Body of pancreas (tissue), 4 donors: ENCODE data around the gene PLEKHO1. TPM values are rescaled to one million over a fixed set of nuclear protein-coding genes. Genes with fewer than 3 reads are reported as not detected.

Experiments used
- ATAC-seq: fragments of 150-250 bp; one replicate; pipeline ENCODE4 v1.9.1; 2016
- DNase-seq, 4 donors: peaks; one replicate each; pipeline ENCODE4 v3.0.0-alpha.2; 2019
- H3K27ac ChIP-seq, 4 donors: fragments of 200-600 bp; sonication (generic); 1 replicate in 3 of 4; 2 replicates in 1 of 4; pipeline versions ENCODE4 v1.5.1 to v1.6.1; 2016 to 2019; ENCODE audit warnings: mild to moderate bottlenecking in 1 of 4, mixed read lengths in 1 of 4, moderate library complexity in 1 of 4
- H3K27me3 ChIP-seq, 2 donors: fragments of 200-600 bp; sonication (generic); one replicate each; pipeline ENCODE4 v1.6.0; 2016; ENCODE audit warnings: mild to moderate bottlenecking in 1 of 2
- H3K36me3 ChIP-seq, 2 donors: fragments of 200-600 bp; sonication (generic); replicated peaks in 1 of 2; 2 replicates each; pipeline ENCODE4 v1.5.1; 2016; ENCODE audit warnings: low read depth in 2 of 2; ENCODE audit not compliant: insufficient read depth in 1 of 2
- H3K4me1 ChIP-seq: fragments of 200-600 bp; sonication (generic); one replicate; pipeline ENCODE4 v1.6.0; 2016
- H3K4me3 ChIP-seq, 2 donors: fragments of 200-600 bp; sonication (generic); 1 replicate in 1 of 2; 2 replicates in 1 of 2; pipeline ENCODE4 v1.5.1; 2016 to 2019
- H3K9me3 ChIP-seq, 3 donors: fragments of 200-600 bp; sonication (generic); 1 replicate in 2 of 3; 2 replicates in 1 of 3; pipeline ENCODE4 v1.5.1; 2016
- CTCF ChIP-seq, 7 experiments: fragments of 450-650 bp in 4 of 7; fragments of 200-600 bp in 3 of 7; sonication (generic) in 3 of 7; IDR thresholded peaks; one replicate each; pipeline ENCODE4 v1.5.1; 2016 to 2019; ENCODE audit warnings: antibody characterized with exemption in 7 of 7
- POLR2A ChIP-seq, 3 donors: fragments of 450-650 bp; IDR thresholded peaks; one replicate each; pipeline ENCODE4 v1.6.1; 2016; ENCODE audit warnings: antibody characterized with exemption in 3 of 3, mild to moderate bottlenecking in 2 of 3
- WGBS, 2 donors: methylation state at CpG; one replicate each; pipeline ENCODE4 v1.1.5; 2017; 5-methylcytosine and 5-hydroxymethylcytosine counted together
- intact Hi-C: fragments of 100-400 bp; cut with DNase I; formaldehyde crosslinking; loops from one replicate; pipeline ENCODE4 v1.15.1; 2023
- total RNA-seq, 2 donors: library from RNA; depleted of rRNA; stranded (reverse); fragments of >200 nt; gene quantifications; one replicate each; pipeline ENCODE4 v1.1.0, GENCODE V29; 2016

Gene PLEKHO1
- total RNA-seq, 2 donors from 2014 or later = 5.3 to 7.0 TPM

DNA sequence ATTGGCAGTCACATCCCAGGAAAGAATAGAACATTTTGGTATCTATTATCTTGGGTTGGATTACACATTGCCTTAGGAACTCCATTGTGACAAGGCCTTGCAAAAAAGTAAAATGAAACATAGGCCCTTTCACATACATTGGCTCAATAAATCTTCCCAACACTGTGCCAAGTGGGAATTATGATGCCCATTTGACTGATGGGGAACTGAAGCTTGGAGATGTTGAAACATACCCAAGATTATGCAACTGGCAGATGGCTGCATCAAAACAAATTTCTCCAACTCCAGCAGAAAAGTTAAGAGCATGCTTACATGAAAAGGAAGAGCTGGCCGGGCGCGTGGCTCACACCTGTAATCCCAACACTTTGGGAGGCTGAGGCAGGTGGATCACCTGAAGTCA is 26.9 kb downstream of the PLEKHO1 start:
- Histone ChIP-seq H3K36me3 (no peaks in the 10 kb centered on the region), H3K4me1 (peaks cover 6% of the 10 kb centered on the region), H3K9me3 (no peaks in the 10 kb centered on the region), H3K4me3 (no peak overlapping the region), H3K27ac (no peak overlapping the region), H3K27me3 (no peaks in the 10 kb centered on the region)
- intact Hi-C loops = no loop called here
- TF ChIP-seq CTCF (IDR thresholded peaks at IDR 0.05) (no peak), POLR2A (IDR thresholded peaks at IDR 0.05) (no peak)
- ATAC-seq = no peak
- WGBS, 2 donors = 68 to 89% methylated on average over 3 of the region's 3 CpGs
- DNase-seq = peak in 1 of 4 donors; percentile 34

- Histone ChIP-seq H3K9me3 (no peaks in the 10 kb centered on the region), H3K27ac (no peak overlapping the region), H3K27me3 (no peaks in the 10 kb centered on the region), H3K4me1 (no peaks in the 10 kb centered on the region), H3K36me3 (no peaks in the 10 kb centered on the region), H3K4me3 (no peak overlapping the region)
- TF ChIP-seq CTCF (IDR thresholded peaks at IDR 0.05) = no peak
- TF ChIP-seq POLR2A (IDR thresholded peaks at IDR 0.05) = no peak
- intact Hi-C loops = no loop called here
- DNase-seq = no peak
- ATAC-seq = no peak
Measured at GRCh38 chr1:150178548-150178947, 28.8 kb downstream of the PLEKHO1 start.

- no peak for TF ChIP-seq POLR2A (IDR thresholded peaks at IDR 0.05)
- H3K4me3 ChIP-seq = no peak overlapping the region
- ATAC-seq (no peak), DNase-seq (no peak)
- WGBS, 2 donors = 82 to 86% methylated on average over 7 of the region's 7 CpGs
- intact Hi-C loops = no loop called here
- no peaks in the 10 kb centered on the region for H3K27me3 ChIP-seq
- H3K4me1 ChIP-seq = no peaks in the 10 kb centered on the region
- no peak overlapping the region for H3K27ac ChIP-seq
- no peaks in the 10 kb centered on the region for H3K9me3 ChIP-seq
- no peaks in the 10 kb centered on the region for H3K36me3 ChIP-seq
Measured at GRCh38 chr1:150179867-150180266, 30.2 kb downstream of the PLEKHO1 start.

GRCh38 chr1:150180474-150180873 is 30.8 kb downstream of the PLEKHO1 start:
- no peaks in the 10 kb centered on the region for H3K36me3 ChIP-seq
- H3K4me1 ChIP-seq = no peaks in the 10 kb centered on the region
- no peak for ATAC-seq
- TF ChIP-seq POLR2A (IDR thresholded peaks at IDR 0.05) = no peak
- no peak for TF ChIP-seq CTCF (IDR thresholded peaks at IDR 0.05)
- H3K27ac ChIP-seq = no peak overlapping the region
- DNase-seq = no peak
- no peaks in the 10 kb centered on the region for H3K27me3 ChIP-seq
- 60 to 71% methylated on average over 5 of the region's 5 CpGs for WGBS, 2 donors
- intact Hi-C loops = no loop called here
- no peaks in the 10 kb centered on the region for H3K9me3 ChIP-seq
- no peak overlapping the region for H3K4me3 ChIP-seq

DNA sequence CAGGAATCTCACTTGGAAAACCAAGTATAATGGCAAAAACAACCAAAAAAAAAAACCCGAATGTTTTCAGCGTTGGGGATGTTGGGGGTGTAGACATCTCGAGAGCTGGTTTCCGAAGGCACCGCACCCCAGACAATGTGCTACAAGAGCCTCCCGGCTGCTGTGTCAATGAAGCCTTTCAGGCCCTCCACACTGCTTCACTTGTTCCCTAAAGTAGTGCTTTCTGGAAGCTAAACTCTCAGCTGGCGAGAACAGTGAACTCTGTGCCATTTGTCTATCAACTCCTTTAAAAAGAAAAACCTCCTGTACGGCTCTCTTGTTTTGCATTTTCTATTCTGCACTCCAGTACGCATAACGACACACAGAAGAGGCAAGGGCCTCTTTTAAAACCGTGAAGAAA is 32.5 kb downstream of the PLEKHO1 start:
- intact Hi-C loops = no loop called here
- 79 to 87% methylated on average over 11 of the region's 11 CpGs for WGBS, 2 donors
- DNase-seq = no peak

More for the DNA sequence above, 32.5 kb downstream of the PLEKHO1 start:
- TF ChIP-seq CTCF (IDR thresholded peaks at IDR 0.05) = no peak
- no peak for TF ChIP-seq POLR2A (IDR thresholded peaks at IDR 0.05)
- no peak for ATAC-seq
- H3K36me3 ChIP-seq = no peaks in the 10 kb centered on the region
- no peak overlapping the region for H3K4me3 ChIP-seq
- no peak overlapping the region for H3K27ac ChIP-seq
- no peaks in the 10 kb centered on the region for H3K27me3 ChIP-seq
- peaks cover 9% of the 10 kb centered on the region for H3K4me1 ChIP-seq
- no peaks in the 10 kb centered on the region for H3K9me3 ChIP-seq
